AG04449 (cell line): ENCODE results near the gene VGLL4.
A peak's percentile ranks its signal among the peaks of the same experiment; 100 is the strongest.

Source experiments
- CTCF ChIA-PET: fragments of 350-600 bp; formaldehyde crosslinking; extraction: SDS; loops from one replicate; lab custom pipeline; 2021; ENCODE audit warnings: antibody characterized with exemption; lab: Yijun Ruan, JAX
- POLR2A ChIA-PET: fragments of 400-600, 350-600 bp; formaldehyde crosslinking; extraction: SDS; loops from one replicate; lab custom pipeline; 2020; ENCODE audit warnings: antibody characterized with exemption, inconsistent platforms; lab: Yijun Ruan, JAX
- DNase-seq: peaks from one replicate; pipeline ENCODE4 v3.0.0-alpha.2; 2010; ENCODE audit warnings: low read depth, low spot score
- H3K4me3 ChIP-seq: 2 replicates; pipeline ENCODE4 v1.5.1; 2011; ENCODE audit warnings: low read depth, mild to moderate bottlenecking, control low read depth, low read length
- TF ChIP-seq, protein P1 (sequence below): IDR thresholded peaks from one replicate; pipeline ENCODE4 v1.5.1; 2011; ENCODE audit warnings: mild to moderate bottlenecking, moderate library complexity, low read length, control low read depth, inconsistent platforms; ENCODE audit not compliant: insufficient read depth; ENCODE audit errors: missing control alignments

Gene VGLL4

DNA sequence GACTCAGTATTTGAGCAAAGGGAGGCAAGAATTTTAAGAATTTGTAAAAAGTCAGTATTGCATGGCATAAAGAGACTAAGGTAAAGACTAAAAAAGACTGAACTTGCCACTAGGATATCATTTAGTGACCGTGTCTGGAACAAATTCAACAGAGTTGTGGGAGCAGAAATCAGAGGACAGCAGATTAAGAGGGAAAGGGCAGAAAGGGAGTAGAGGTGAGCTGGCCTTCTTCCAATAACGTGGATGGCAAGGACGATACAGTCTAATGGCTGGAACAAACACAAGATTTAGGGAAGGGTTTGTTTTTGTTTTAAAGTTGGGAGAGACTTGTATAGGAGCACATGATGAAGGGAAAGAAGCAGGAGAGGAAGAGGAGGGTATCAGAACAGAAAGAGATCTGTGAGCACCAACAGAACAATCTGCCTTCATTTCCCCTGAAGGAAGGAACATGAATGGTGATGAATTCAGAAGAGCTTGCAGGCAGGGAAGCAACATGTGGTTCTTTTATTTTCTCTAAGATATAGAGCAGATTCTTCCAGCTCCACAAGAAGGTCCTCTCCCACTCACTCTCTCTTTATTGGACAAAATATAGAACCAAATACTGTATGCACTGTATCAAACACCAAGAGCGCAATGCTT is 8.6 kb downstream of the VGLL4 start:
- H3K4me3 ChIP-seq: no peak overlapping the region
- POLR2A ChIA-PET: interaction anchor here (0.5 to 1.1 kb wide), 2 partner anchors 22 to 257 kb away, joined by 3 to 4 read pairs; no protein-coding TSS in a partner anchor
- CTCF ChIA-PET: interaction anchor here (0.7 to 1.2 kb wide), 4 partner anchors 9 to 256 kb away, joined by 3 read pairs; partner anchors contain the start of gene VGLL4
- DNase-seq: no peak
- TF ChIP-seq, protein P1, sequence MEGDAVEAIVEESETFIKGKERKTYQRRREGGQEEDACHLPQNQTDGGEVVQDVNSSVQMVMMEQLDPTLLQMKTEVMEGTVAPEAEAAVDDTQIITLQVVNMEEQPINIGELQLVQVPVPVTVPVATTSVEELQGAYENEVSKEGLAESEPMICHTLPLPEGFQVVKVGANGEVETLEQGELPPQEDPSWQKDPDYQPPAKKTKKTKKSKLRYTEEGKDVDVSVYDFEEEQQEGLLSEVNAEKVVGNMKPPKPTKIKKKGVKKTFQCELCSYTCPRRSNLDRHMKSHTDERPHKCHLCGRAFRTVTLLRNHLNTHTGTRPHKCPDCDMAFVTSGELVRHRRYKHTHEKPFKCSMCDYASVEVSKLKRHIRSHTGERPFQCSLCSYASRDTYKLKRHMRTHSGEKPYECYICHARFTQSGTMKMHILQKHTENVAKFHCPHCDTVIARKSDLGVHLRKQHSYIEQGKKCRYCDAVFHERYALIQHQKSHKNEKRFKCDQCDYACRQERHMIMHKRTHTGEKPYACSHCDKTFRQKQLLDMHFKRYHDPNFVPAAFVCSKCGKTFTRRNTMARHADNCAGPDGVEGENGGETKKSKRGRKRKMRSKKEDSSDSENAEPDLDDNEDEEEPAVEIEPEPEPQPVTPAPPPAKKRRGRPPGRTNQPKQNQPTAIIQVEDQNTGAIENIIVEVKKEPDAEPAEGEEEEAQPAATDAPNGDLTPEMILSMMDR: no peak

DNA sequence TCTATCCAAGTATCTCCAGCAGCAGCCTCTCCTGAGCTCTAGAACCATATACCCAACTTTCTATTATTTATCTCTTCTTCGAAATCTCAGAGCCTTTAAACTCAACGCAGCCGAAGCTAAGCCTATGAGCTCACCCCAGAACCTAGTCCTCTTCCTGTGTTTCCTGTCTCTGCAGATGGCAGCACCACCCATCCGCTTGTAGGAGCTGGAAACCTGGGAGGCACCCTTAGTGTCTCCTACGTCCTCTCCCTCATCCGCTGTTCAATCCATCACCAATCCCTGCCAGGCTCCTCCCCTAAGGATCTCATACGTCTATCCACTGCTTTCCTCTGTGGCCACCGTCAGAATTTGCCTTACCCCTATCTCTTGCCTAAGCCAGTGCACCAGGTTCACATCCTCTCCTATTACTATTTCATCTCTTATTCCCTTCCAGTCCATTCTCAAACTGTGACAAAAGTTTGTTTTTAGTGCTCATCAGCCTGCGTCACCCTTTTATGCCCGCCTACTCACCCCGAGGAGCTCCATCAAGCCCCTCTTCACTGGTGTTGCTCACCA is 9.6 kb downstream of the VGLL4 start:
- no peak for DNase-seq
- CTCF ChIA-PET: no interaction called here

DNA sequence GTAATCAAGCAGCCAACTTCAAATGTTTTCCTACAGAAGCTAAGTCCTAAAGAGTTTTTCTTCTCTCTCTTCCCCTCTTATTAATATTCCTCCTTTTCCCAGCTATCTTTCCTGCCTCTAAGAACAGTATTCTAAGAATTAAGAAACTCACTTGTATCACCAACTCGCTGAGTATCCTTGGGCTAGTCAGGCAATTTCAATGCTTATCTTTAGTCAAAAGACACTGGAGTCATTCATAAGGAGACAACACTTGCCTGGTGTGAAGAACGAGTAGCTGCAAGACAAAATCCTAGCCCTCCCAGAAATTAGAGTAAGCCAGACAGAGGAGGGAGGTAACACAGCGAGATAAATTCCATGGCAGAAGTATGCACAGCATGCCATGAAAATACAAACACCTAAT is 10.7 kb downstream of the VGLL4 start:
- no peak for DNase-seq
- ChIA-PET POLR2A (no interaction called here), CTCF (interaction anchor here (0.8 to 2.4 kb wide), 2 partner anchors 9 to 254 kb away, joined by 3 to 14 read pairs; no protein-coding TSS in a partner anchor)

More for the DNA sequence above, 9.6 kb downstream of the VGLL4 start:
- POLR2A ChIA-PET: interaction anchor here (1.0 kb wide), 1 partner anchor 34 kb away, joined by 3 read pairs; no protein-coding TSS in a partner anchor
- TF ChIP-seq, protein P1: no peak
- H3K4me3 ChIP-seq: no peak overlapping the region

DNA sequence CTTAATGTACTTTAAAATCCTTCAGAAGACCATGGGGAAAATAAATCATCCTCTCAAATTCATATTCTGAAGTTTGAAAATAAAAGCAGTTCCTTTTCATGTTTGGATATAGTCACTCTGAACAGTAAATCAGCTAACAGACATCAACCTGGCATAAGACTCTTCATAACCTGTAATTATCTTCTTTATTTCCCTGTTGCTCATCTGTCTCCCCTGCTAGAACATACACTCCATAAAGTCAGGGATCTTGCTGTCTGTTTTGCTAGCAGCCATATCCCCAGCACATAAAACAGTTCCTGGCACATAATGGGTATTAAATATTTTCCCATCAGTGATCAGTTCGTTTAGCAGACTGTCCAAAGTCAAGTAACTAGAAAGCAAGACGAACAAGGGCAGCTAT is 11.2 kb downstream of the VGLL4 start:
- no peak overlapping the region for H3K4me3 ChIP-seq
- CTCF ChIA-PET: interaction anchor here (0.8 to 2.4 kb wide), 2 partner anchors 8 to 253 kb away, joined by 3 to 14 read pairs; no protein-coding TSS in a partner anchor
- TF ChIP-seq, protein P1: no peak
- DNase-seq: no peak
- POLR2A ChIA-PET: no interaction called here

More for the DNA sequence above, 10.7 kb downstream of the VGLL4 start:
- TF ChIP-seq, protein P1: no peak
- no peak overlapping the region for H3K4me3 ChIP-seq

DNA sequence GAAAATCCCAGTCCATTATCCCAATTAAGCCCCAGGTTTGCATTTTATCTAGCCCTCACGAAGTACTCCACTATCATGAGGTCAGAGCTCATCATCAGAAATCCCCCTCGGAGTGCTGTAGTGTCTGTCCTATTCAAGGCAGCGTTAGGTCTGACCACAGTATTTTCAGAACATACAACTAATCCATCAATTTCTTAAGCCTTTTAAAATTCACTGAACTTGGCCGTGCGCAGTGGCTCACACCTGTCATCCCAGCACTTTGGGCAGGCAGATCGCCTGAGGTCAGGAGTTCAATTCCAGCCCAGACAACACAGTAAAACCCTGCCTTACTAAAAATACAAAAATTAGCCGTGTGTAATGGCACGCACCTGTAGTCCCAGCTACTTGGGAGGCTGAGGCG is 11.9 kb downstream of the VGLL4 start:
- ChIA-PET CTCF (interaction anchor here (0.8 to 2.4 kb wide), 4 partner anchors 9 to 253 kb away, joined by 3 to 14 read pairs (median 4); no protein-coding TSS in a partner anchor), POLR2A (no interaction called here)
- H3K4me3 ChIP-seq: no peak overlapping the region
- TF ChIP-seq, protein P1: no peak
- no peak for DNase-seq

DNA sequence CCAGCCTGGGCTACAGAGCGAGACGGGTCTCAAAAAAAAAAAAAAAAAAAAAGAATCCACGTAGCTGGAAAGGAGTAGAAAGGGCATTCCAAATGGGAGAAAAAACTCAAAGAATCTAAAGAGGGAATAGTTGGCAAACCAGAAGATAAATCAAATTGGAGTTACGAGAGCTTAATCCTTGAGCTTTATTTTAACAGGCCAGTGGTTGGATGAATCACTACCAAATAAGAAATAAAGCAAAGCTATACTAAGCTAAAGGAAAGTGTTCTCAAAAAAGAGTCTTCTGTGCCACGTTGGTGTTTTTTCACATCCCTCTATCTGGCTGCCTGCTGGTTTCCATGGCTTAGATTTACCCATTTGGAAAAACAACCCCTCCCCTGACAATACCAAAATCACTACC is 14.0 kb downstream of the VGLL4 start:
- POLR2A ChIA-PET: interaction anchor here (0.6 to 1.6 kb wide), 9 partner anchors 9 to 161 kb away, joined by 3 to 6 read pairs (median 3); partner anchors contain the start of gene VGLL4
- DNase-seq: peak; percentile 90
- no peak overlapping the region for H3K4me3 ChIP-seq
- TF ChIP-seq, protein P1: no peak
- CTCF ChIA-PET: no interaction called here
